Kasumi-1 (cell line): ENCODE data around the gene CFHR4.
"Not testable (repeated sequence)": the region's sequence is repeated elsewhere in the genome, so short reads cannot be mapped to it uniquely, and the experiment has no call there.

Experiments used
- DNase-seq, 2 experiments: peaks; one replicate each; lab custom pipeline; 2025; lab: John Stamatoyannopoulos, UW

CFHR4 gene

GRCh38 chr1:196941474-196941873, 53.6 kb downstream of the CFHR4 start:
- not testable (repeated sequence) for DNase-seq

- not testable (repeated sequence) for DNase-seq
These were observed 55.7 kb downstream of the CFHR4 start, which contains the start of gene CFHR2 for GRCh38 chr1:196943568-196943967. CFHR2 (plus strand) TSS chr1:196943738; CDS start chr1:196943881, 143 bp downstream.

GRCh38 chr1:196951711-196952394, 64.0 kb downstream of the CFHR4 start:
- no peak for DNase-seq

DNA sequence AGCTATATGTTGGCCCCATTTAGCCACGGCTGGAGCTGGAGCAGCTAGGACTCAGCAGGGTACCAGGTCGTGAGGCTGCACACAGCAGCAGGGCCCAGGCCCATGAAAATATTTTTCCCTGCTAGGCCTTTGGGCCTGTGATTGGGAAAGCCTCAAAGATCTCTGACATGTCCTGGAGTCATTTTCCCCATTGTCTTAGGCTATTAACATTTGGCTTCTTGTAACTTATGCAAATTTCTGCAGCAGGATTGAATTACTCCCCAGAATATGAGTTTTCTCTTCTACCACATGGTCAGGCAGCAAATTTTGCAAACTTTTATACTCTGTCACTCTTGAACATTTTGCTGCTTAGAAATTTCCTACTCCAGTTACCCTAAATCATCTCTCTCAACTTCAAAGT, 66.9 kb downstream of the CFHR4 start:
- DNase-seq: no peak

DNA sequence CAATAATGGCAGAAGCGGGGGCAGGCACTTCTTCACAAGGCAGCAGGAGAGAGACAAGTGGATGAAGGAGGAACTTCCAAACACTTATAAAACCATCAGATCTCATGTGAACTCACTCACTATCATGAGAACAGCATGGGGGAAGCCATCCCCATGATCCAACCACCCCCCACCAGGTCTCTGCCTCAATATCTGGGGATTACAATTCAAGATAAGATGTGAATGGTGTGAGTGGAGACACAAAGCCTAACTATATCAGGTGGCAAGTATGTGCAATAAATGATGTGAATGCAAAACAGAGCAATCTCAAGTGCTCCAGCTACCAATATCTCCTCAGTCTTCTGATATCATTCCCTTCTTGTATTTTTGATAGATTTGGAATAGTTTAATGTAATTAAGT, 68.1 kb downstream of the CFHR4 start:
- no peak for DNase-seq

- DNase-seq: no peak
These were observed 73.0 kb downstream of the CFHR4 start for GRCh38 chr1:196960854-196961253.
